A549 (cell line): ENCODE data around the gene EP400.

Experiments used
- BHLHE40 ChIP-seq: IDR thresholded peaks from 2 replicates; pipeline ENCODE4 v1.6.1; 2012; ENCODE audit warnings: low read depth, low read length, inconsistent platforms
- CHD2 ChIP-seq: fragments of 150-350 bp; IDR thresholded peaks from 2 replicates; pipeline ENCODE4 v1.6.1; 2014; ENCODE audit warnings: low read length; ENCODE audit not compliant: partially characterized antibody
- CHD4 ChIP-seq: fragments of 200-600 bp; sonication (generic); IDR thresholded peaks from 2 replicates; pipeline ENCODE4 v1.6.1; 2016; ENCODE audit warnings: antibody characterized with exemption, mild to moderate bottlenecking, borderline replicate concordance
- EHMT2 ChIP-seq: fragments of 200-600 bp; sonication (generic); IDR thresholded peaks from 2 replicates; pipeline ENCODE4 v1.6.1; 2016; ENCODE audit warnings: antibody characterized with exemption, low read depth, mild to moderate bottlenecking, moderate library complexity
- KDM1A ChIP-seq: fragments of 200-600 bp; sonication (generic); IDR thresholded peaks from 2 replicates; pipeline ENCODE4 v1.6.1; 2016; ENCODE audit warnings: low read depth, mild to moderate bottlenecking
- MAZ ChIP-seq: fragments of 150-350 bp; IDR thresholded peaks from 2 replicates; pipeline ENCODE4 v1.6.1; 2014; ENCODE audit warnings: antibody characterized with exemption, low read depth, low read length, borderline replicate concordance
- NPAS2 ChIP-seq: fragments of 250-450 bp; sonication (Bioruptor Pico); IDR thresholded peaks from 2 replicates; pipeline ENCODE4 v1.8.0; 2022; ENCODE audit warnings: mild to moderate bottlenecking, moderate library complexity, borderline replicate concordance
- POLR2A ChIP-seq: IDR thresholded peaks from 2 replicates; pipeline ENCODE4 v1.6.1; 2012; ENCODE audit warnings: mild to moderate bottlenecking, low read length
- RAD21 ChIP-seq, 2 experiments: fragments of >200 bp in 1 of 2; sonication (Bioruptor Twin) in 1 of 2; formaldehyde crosslinking in 1 of 2; IDR thresholded peaks in 1 of 2; conservative IDR thresholded peaks in 1 of 2; 2 replicates in 1 of 2; 3 replicates in 1 of 2; pipeline ENCODE4 v1.6.1; 2012 to 2018; ENCODE audit warnings: inconsistent platforms in 1 of 2
- RNF2 ChIP-seq: fragments of 200-600 bp; sonication (generic); IDR thresholded peaks from 2 replicates; pipeline ENCODE4 v1.6.1; 2016; ENCODE audit warnings: low read depth, mild to moderate bottlenecking, antibody characterized with exemption, moderate library complexity, borderline replicate concordance
- TF ChIP-seq, protein P1 (sequence below): fragments of >200 bp; sonication (Bioruptor Twin); formaldehyde crosslinking; IDR thresholded peaks from 3 replicates; pipeline ENCODE4 v1.5.1; 2016

DNA sequence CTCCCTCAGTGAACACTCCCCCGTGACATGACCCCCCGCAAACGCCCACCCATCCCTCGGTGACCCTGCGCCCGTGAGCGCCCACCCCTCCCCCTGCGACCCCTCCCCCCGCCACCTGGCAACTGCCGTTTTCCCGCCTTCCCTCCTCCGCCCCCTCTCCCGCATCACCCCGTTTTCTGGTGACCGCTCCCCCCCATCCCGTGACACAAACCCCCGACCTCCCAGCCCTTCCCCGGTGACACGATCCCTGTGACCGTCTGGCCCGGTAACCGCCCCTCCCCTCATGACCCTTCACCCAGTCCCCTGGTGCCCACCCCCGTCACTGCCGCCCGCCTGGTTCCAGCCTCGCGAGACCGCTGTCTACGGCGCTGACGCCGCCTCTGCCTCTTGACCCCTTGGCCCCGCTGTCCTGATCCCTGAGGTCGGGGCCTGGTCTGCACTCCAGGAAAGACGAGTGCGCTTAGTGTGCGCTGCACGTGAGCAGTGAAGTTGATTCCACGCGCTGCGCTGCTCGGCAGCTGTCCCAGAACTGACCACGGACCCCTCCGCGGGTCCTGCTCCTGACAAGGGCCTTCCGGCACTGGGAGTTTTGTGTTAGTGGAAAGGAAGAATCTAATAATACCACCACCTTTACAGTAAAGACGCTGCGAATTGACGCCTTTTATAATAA lies 135.0 kb downstream of the EP400 start:
- TF ChIP-seq, protein P1, sequence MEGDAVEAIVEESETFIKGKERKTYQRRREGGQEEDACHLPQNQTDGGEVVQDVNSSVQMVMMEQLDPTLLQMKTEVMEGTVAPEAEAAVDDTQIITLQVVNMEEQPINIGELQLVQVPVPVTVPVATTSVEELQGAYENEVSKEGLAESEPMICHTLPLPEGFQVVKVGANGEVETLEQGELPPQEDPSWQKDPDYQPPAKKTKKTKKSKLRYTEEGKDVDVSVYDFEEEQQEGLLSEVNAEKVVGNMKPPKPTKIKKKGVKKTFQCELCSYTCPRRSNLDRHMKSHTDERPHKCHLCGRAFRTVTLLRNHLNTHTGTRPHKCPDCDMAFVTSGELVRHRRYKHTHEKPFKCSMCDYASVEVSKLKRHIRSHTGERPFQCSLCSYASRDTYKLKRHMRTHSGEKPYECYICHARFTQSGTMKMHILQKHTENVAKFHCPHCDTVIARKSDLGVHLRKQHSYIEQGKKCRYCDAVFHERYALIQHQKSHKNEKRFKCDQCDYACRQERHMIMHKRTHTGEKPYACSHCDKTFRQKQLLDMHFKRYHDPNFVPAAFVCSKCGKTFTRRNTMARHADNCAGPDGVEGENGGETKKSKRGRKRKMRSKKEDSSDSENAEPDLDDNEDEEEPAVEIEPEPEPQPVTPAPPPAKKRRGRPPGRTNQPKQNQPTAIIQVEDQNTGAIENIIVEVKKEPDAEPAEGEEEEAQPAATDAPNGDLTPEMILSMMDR = no peak
- no peak for TF ChIP-seq RAD21 (conservative IDR thresholded peaks at IDR 0.05 in 1 of 2, IDR thresholded peaks at IDR 0.05 in 1 of 2)
- TF ChIP-seq CHD2 = peak; percentile 89
- TF ChIP-seq RNF2 = no peak
- TF ChIP-seq EHMT2 = no peak
- TF ChIP-seq BHLHE40 = no peak
- TF ChIP-seq MAZ = no peak
- no peak for TF ChIP-seq CHD4
- TF ChIP-seq NPAS2 (CRISPR knock-in tag) = no peak
- no peak for TF ChIP-seq POLR2A
- TF ChIP-seq KDM1A = no peak
